ENCODE measurements around the gene PCAT7.

Gene PCAT7

GRCh38 chr9:94600715-94601114 is 45.8 kb downstream of the PCAT7 start:
- FAIRE-seq, result no peak
- no peak for DNase-seq (ENCODE audit: insufficient read length, low spot score)

- FAIRE-seq (no peak), DNase-seq (ENCODE audit: insufficient read length, low spot score) (no peak)
Observed at GRCh38 chr9:94602666-94603065, 47.8 kb downstream of the PCAT7 start.

- DNase-seq (ENCODE audit: insufficient read length, low spot score) (peak; percentile 71), FAIRE-seq (no peak)
Observed at GRCh38 chr9:94603259-94604160, 48.6 kb downstream of the PCAT7 start.

- no peak for FAIRE-seq
- no peak for DNase-seq (ENCODE audit: insufficient read length, low spot score)
Observed at GRCh38 chr9:94606646-94607422, 52.0 kb downstream of the PCAT7 start.

- no peak for FAIRE-seq
Observed at GRCh38 chr9:94607423-94607691, 52.5 kb downstream of the PCAT7 start.

GRCh38 chr9:94610181-94610606 is 55.3 kb downstream of the PCAT7 start:
- DNase-seq (ENCODE audit: insufficient read length, low spot score) (no peak), FAIRE-seq (no peak)

More at GRCh38 chr9:94607423-94607691, 52.5 kb downstream of the PCAT7 start:
- no peak for DNase-seq (ENCODE audit: insufficient read length, low spot score)

- DNase-seq (ENCODE audit: insufficient read length, low spot score) (no peak), FAIRE-seq (no peak)
Observed at GRCh38 chr9:94611638-94612068, 56.8 kb downstream of the PCAT7 start.

- DNase-seq (ENCODE audit: insufficient read length, low spot score), result no peak
Observed at GRCh38 chr9:94612071-94612470, 57.2 kb downstream of the PCAT7 start.

GRCh38 chr9:94613003-94613402 is 58.1 kb downstream of the PCAT7 start:
- no peak for DNase-seq (ENCODE audit: insufficient read length, low spot score)
- FAIRE-seq, result no peak

More at GRCh38 chr9:94612071-94612470, 57.2 kb downstream of the PCAT7 start:
- FAIRE-seq, result no peak

GRCh38 chr9:94619026-94619425 is 64.1 kb downstream of the PCAT7 start:
- FAIRE-seq, result no peak
- no peak for DNase-seq (ENCODE audit: insufficient read length, low spot score)

All from HTR-8/SVneo (cell line).